Effector CD4-positive, alpha-beta T cell (primary cell): ENCODE data around the gene TM9SF4.
"Not testable (repeated sequence)": the region's sequence is repeated elsewhere in the genome, so short reads cannot be mapped to it uniquely, and the experiment has no call there.

ENCODE experiments used
- DNase-seq: peaks from one replicate; pipeline ENCODE4 v3.0.0-alpha.2; 2020

TM9SF4 gene

GRCh38 chr20:32158943-32159660 is 49.6 kb downstream of the TM9SF4 start:
- no peak for DNase-seq

- no peak for DNase-seq
These were observed 50.3 kb downstream of the TM9SF4 start for GRCh38 chr20:32159766-32160221.

DNA sequence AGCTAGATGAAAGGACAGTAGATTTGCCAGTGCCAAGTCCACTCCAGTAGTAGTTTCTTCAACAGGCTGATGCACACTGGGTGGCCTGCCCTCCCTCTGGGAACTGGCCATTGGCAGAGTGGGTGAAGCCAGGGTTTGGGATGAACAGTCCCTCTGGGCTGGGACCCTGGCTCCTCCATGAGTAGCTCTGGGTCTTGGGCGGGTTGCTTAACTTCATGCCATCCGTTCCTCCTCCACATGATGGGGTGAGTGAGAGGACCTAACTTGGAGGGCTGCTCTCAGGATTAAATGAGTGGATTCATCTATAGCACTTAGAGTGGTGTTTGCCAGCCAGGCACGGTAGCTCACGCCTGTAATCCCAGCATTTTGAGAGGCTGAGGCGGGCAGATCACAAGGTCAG is 50.8 kb downstream of the TM9SF4 start:
- DNase-seq: no peak

- no peak for DNase-seq
These were observed 52.8 kb downstream of the TM9SF4 start for GRCh38 chr20:32162351-32162750.

DNA sequence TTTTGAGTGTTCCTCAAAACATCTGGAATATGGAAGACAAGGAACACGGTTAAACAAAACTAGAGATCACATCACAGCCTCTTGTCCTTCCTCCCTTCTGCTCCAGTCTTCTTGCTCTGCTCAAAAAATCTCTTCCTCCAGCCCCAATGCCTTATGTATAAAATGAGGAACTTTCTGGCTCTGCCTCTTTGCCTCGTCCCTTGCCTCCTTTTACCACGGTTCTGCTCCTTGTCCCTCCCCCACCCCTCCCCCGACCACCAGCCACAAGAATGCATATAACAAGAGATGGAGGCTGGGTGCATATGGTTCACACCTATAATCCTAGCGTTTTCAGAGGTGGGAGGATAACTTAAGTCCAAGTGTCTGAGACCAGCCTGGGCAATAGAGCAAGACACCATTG is 54.4 kb downstream of the TM9SF4 start:
- no peak for DNase-seq

DNA sequence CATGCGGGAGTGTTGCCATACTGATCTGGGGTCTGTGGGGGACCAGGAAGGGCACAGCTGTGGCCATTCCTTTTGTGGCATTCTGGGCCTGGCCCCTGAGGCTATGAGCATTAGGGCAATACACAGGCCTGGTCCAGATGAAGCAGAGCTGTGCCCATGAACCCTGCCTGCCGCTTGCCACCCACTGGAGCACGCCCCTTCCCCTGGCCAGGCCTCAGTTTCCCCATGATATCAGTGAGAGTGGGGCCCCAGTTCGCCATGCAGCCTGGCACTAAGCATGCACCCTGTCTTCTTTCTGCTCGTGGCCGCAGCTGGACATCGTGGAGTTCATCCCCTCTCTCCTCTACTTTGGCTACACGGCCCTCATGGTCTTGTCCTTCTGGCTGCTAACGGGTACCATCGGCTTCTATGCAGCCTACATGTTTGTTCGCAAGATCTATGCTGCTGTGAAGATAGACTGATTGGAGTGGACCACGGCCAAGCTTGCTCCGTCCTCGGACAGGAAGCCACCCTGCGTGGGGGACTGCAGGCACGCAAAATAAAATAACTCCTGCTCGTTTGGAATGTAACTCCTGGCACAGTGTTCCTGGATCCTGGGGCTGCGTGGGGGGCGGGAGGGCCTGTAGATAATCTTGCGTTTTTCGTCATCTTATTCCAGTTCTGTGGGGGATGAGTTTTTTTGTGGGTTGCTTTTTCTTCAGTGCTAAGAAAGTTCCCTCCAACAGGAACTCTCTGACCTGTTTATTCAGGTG is 55.6 kb downstream of the TM9SF4 start:
- DNase-seq: no peak

GRCh38 chr20:32165836-32166545 is 56.5 kb downstream of the TM9SF4 start:
- DNase-seq: no peak

- DNase-seq: no peak
These were observed 58.0 kb downstream of the TM9SF4 start for GRCh38 chr20:32167552-32167951.

- DNase-seq: no peak
These were observed 58.8 kb downstream of the TM9SF4 start for GRCh38 chr20:32168184-32168910.

DNA sequence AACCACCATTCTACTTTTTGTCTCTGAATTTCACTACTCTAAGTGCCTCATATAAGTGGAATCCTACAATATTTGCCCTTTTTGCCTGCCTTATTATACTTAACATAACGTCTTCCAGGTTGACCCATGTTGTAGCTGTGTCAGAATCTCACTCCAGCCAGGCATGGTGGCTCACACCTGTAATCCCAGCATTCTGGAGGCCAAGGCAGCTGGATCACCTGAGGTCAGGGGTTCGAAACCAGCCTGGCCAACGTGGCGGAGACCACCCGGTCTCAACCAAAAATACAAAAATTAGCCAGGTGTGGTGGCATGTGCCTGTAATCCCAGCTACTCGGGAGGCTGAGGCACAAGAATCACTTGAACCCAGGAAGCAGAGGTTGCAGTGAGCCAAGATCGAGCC is 68.2 kb downstream of the TM9SF4 start:
- DNase-seq: not testable (repeated sequence)

DNA sequence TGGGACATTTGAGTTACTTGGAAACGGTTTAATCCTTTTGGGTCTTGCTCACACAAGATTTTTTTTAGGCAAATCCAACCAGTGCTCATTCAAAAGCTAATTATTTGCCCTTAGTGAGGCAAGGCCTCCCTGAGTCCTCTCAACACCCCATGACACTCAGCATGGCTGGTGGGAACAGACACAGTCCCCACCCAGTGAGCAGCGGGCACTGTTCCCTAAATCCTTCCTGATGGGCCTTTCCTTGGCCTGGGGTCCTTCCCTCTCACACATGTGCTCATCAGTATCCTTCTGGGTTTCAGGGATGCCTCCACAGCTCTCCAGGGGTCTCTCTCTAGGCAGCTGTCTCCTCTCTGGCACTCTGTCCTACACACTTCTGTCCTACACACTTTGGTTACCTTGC is 70.0 kb downstream of the TM9SF4 start:
- no peak for DNase-seq

GRCh38 chr20:32179934-32180333 is 70.4 kb downstream of the TM9SF4 start:
- no peak for DNase-seq

DNA sequence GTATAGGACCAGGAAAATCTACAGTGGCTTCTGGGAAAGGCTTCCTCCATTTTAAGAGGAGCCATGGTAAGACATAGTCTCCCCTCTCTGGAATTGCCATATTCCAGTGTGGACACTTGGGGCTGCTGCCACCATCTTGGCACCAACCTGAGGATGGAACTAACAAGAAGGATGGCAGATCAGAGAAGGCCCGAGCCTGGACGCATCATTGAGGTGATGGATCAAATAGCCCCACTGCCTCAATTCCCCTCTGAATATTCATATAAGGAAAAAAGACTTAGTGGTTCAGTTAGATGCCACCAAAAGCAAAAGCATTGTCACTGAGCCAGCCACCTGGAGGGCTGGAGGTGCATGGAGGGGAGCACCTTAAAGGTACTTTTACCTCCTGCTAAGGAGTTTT is 72.1 kb downstream of the TM9SF4 start:
- DNase-seq: no peak

- no peak for DNase-seq
These were observed 74.6 kb downstream of the TM9SF4 start for GRCh38 chr20:32183947-32184635.

DNA sequence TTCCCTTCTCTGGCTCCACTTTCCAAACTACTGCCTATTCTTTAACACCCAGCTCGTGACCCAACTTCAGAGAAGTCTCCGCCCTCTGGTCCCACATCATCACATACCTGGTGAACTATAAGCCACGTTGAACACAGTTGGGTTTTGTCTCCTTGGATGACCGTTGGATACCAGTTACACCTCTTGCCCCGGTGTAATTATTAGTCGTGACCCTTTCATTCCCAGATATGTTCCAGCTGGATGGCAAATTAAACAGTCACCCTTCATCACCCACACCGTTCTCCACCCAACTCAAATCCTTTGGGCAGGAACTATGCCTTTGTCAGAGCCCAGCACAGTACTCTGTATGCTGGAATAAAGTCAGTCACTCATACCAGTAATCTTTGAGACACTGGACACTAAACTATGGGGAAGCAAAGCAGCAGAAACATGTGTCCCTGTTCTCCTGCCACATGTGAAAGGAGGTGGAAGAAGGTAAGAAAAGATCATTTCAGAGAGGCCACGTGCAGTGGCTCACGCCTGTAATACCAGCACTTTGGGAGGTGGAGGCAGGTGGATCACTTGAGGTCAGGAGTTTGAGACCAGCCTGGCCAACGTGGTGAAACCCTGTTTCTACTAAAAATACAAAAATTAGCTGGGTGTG is 75.6 kb downstream of the TM9SF4 start:
- no peak for DNase-seq

DNA sequence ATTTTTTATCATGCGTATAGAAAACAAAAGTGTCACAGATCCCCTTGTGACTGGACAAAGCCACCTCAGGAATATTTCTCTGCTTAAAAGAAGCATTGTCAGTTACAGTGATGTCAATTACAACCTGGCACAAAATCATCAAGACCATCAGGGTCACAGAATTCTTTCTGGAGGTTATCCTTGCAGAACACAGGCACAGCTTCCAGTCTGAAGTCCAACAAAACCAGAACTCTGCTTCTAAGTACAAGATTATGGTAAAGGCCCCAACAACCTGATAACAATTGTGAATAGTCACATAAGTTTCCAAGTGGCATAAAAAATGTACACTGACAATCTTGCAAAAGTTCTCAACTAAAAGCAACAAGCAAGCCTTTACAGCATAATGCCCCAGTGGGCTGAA is 77.0 kb downstream of the TM9SF4 start:
- no peak for DNase-seq

GRCh38 chr20:32188376-32189122 is 79.0 kb downstream of the TM9SF4 start:
- no peak for DNase-seq

DNA sequence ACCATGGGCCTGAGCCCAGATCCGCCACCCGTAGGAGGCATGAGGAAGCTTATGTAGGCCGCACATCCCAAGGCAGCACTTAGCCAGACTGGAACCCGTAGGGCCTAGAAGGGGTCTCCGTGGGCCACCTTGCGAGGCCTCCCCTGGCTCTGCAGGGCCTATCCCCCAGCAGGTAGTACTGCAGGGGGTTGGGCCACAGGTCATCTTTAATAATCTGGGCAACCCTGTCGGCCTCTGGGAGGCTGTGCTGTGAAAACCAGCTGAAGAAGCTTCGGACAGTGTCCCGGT is 79.6 kb downstream of the TM9SF4 start:
- no peak for DNase-seq

GRCh38 chr20:32189691-32190615 is 80.4 kb downstream of the TM9SF4 start:
- peak; percentile 26 for DNase-seq
